GM19193 (cell line): ENCODE data around the gene TOP3B.

ENCODE experiments used
- POLR2A ChIP-seq: IDR thresholded peaks from 4 replicates; pipeline ENCODE4 v1.6.1; 2011; ENCODE audit not compliant: insufficient read depth, insufficient read length; ENCODE audit errors: extremely low read depth

TOP3B gene

DNA sequence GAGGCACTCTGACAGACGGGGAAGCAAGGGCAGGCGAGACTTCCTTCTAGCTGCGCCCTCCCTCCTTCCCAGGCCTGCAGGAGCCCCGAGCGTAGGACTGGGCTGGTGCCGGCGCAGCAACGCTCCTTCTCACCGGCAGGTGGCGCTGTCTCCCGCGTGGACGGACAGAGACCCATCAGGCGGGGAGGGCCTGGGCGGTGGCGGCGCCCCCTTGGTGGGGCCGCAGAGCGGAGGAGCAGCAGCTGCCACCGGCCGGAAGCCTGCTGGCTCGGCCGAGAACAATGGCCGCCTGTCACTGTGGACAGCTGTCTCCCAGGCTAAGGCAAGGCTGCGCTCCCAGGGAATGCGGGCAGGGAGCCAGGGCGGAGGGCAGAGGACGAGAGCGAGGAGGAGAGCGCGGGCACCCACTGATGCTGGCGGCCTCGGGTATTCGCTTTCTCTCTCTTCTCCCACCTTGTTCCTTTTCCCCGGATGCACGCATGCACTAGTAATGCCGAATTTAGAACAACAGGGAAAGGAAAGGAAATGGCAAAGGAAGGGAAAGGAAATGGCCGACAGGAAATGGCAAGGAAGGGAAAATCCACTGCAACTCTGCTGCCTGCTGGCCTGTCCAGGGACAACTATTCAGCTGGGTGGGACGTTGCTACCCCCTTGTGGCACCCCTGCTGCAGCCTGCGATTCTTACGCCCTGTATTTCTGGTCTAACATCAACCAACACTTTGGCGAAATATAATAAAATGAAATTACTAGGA lies 44.3 kb downstream of the TOP3B start:
- peak; percentile 55 for TF ChIP-seq POLR2A

DNA sequence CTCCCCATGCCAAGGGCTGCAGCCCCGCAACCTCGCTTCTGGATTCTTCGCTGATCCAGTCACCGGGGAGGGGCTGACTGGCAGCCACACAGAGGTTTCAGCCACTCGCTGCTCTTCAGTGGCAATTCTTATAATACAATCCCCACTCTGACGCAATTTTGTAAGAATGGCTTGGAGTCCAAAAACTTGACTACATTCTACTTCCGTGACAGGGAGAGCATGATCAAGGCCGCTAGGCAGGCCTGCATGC lies 44.8 kb downstream of the TOP3B start:
- no peak for TF ChIP-seq POLR2A

DNA sequence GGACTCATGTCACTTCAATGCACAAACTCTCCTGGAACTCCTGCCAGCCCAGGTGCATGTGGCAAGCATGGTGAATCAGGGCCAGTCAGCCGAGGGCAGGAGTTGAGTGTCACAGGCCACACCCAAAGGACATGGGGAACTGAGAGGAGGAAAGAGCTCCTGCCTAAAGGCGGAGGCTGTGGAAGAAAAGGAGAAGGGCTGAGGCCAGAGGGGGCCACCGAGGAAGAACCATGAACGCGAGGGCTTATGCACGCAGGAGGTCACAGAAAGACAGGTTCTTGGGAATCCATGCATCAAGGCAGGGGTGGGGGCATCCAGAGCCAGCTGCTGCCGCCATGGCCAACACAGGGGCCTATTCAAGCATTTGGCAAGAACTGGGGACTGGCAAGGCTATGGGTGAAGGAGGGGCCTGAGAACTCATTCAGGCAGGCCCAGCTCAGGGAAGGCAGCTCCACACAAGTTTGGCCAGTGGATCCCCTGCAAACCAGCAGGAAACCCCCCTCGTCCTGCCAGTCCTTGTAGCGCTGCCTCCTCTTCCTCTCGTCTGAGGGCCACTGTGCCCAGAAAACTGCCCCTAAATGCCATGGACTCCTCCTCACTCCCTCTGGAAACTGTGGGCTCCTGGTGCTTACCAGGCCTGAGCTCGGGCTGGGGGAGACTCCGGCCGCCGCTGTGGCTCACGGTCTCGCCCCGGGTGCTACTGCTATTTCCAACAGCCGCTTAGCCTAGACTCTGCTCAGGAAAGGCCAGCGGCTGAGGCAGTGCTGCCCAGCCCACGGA lies 45.4 kb downstream of the TOP3B start:
- TF ChIP-seq POLR2A = no peak

GRCh38 chr22:21936151-21936775 lies 46.3 kb downstream of the TOP3B start:
- no peak for TF ChIP-seq POLR2A

GRCh38 chr22:21933910-21934309 lies 48.7 kb downstream of the TOP3B start:
- TF ChIP-seq POLR2A = no peak

DNA sequence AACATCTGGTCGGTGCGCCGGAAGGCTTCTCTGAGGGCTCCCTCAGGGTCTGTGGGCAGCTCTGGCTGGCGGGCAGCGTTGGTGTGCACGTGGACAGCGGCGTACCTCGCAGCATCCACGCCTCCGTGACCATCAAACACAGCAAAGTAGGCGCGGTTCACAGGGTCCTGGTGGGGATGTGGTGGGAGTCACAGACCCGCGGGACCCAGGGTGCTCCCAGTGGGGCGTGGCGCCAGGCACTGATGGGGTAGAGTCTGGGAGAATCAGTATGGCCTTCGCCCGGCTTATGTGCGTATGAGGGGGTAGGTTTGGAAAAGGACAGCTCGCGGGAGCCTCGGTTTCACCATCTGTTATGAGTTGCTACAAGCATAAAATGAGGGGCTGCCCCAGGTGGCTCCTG lies 49.2 kb downstream of the TOP3B start:
- no peak for TF ChIP-seq POLR2A

GRCh38 chr22:21932347-21932746 lies 50.2 kb downstream of the TOP3B start:
- no peak for TF ChIP-seq POLR2A

- TF ChIP-seq POLR2A = no peak
Observed at GRCh38 chr22:21931056-21931455, 51.5 kb downstream of the TOP3B start.

- TF ChIP-seq POLR2A = no peak
Observed at GRCh38 chr22:21929253-21929652, 53.3 kb downstream of the TOP3B start.

GRCh38 chr22:21928048-21928447 lies 54.5 kb downstream of the TOP3B start:
- TF ChIP-seq POLR2A = no peak

DNA sequence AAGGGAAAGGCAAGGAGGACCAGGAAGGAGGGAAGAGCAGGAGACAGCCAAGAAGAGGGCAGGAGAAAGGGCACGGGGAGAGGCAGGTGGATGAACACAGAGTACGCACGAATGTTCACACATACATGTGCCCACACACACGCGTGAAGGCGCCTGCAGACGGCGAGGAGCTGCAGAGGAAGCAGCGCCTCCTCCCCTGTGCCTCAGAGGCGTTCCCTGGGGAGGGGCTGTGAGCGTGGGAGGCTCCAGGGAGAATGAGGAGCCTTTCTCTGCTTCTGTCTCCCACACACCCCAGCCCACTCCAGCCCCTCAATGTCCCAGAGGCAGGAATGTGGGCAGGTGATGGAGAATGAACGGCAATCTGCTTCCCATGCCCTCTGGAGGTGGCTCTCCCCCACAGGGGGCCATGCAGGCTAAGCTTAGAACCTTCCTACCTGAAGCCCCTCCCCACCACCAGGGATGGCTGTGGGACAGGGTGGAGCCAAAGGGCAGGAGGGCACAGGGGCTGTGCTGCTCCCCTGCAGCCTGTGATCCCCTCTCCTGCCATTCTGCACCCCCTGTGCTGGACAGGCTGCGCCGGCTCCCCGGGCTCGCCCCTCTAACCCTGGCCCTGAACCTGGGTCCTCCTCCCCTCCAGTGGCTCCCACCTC lies 55.3 kb downstream of the TOP3B start:
- no peak for TF ChIP-seq POLR2A

DNA sequence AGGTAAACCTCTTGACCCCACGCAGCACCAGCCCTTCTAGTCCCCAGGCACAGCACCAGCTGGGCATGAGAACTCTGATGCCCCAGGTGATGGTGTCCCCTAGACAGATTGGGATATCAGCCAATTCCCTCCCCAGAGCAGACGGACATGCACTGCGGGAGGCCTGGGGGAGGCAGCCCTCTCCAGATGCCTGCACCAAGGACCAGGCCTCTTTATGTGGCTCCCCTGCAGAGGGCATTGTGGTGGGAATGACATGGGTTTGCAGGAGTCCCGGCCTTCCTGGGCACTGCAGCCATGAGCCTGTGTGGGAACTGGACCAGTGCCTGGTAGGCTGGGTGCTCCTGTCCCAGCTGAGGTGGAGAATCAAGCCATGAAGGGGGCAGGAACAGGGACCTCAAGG lies 55.9 kb downstream of the TOP3B start:
- TF ChIP-seq POLR2A = no peak

DNA sequence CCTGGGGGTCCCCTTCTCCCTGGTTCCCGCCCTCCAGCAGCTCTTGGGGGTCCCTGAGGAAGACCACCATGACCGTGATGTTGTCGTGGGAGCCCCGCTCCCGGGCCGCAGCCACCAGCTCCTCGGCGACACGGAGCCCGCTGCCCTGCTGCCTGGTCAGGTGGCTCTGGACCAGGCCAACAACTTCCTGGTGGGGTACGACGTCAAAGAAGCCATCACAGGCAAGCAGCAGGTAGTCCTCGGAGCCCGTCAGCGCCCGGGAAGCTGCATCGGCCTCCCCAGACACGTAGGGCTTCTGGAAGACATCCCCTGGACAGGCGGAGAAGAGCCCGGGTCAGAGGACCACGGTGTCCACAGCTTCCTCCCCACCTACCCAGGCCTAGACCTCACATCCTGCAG lies 59.4 kb downstream of the TOP3B start:
- TF ChIP-seq POLR2A = no peak

GRCh38 chr22:21922370-21923162 lies 60.0 kb downstream of the TOP3B start:
- no peak for TF ChIP-seq POLR2A

DNA sequence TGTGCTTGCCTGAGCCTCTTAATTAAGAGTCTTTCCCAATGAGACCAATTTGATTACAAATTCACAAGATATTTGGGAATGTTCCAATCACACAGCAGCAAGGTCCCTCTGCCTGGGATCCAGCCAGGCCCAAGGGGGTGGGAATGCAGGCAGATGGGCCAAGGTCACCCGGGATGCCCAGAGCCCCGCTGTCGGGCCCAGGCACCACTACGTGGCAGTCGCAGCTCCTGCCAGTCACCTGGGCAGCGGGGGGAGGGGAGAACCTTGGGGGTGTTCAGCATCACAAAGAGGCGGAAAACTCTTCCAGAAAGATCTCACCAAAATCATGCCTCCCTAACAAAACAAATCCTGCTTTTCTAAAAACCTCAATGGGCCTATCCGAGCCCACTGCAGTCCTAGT lies 60.9 kb downstream of the TOP3B start:
- TF ChIP-seq POLR2A = no peak
